Ascending aorta (tissue), 2 donors: Measurements from ENCODE around the gene RHBDF2. TPM values are rescaled to one million over a fixed set of nuclear protein-coding genes. Genes with fewer than 3 reads are reported as not detected.

Experiments
- DNase-seq, 2 donors: peaks; one replicate each; pipeline ENCODE4 v3.0.0-alpha.2; 2019; ENCODE audit warnings: low spot score in 2 of 2
- H3K27ac ChIP-seq, 2 donors: fragments of 200-600 bp; sonication (generic); one replicate each; pipeline ENCODE4 v1.5.1; 2016 to 2017; ENCODE audit warnings: mild to moderate bottlenecking in 1 of 2
- H3K27me3 ChIP-seq: fragments of 200-600 bp; sonication (generic); one replicate; pipeline ENCODE4 v1.5.1; 2017
- H3K36me3 ChIP-seq, 2 donors: fragments of 200-600 bp; sonication (generic); one replicate each; pipeline ENCODE4 v1.5.1; 2016
- H3K4me1 ChIP-seq, 2 donors: fragments of 200-600 bp; sonication (generic); one replicate each; pipeline ENCODE4 v1.5.1; 2016 to 2017; ENCODE audit warnings: mild to moderate bottlenecking in 1 of 2
- H3K4me3 ChIP-seq, 2 donors: fragments of 200-600 bp; sonication (generic); one replicate each; pipeline ENCODE4 v1.5.1; 2016 to 2017; ENCODE audit warnings: mild to moderate bottlenecking in 1 of 2
- H3K9me3 ChIP-seq, 2 donors: fragments of 200-600 bp; sonication (generic); one replicate each; pipeline ENCODE4 v1.5.1; 2016
- CTCF ChIP-seq, 3 experiments: fragments of 200-600 bp in 2 of 3; fragments of 450-650 bp in 1 of 3; sonication (generic) in 2 of 3; IDR thresholded peaks; one replicate each; pipeline ENCODE4 v1.5.1; 2016 to 2019; ENCODE audit warnings: antibody characterized with exemption in 3 of 3, mild to moderate bottlenecking in 1 of 3, moderate library complexity in 1 of 3
- intact Hi-C: fragments of 100-400 bp; cut with DNase I; formaldehyde crosslinking; loops from one replicate; pipeline ENCODE4 v1.15.1; 2023
- total RNA-seq: library from RNA; depleted of rRNA; stranded (reverse); fragments of >200 nt; gene quantifications from one replicate; pipeline ENCODE4 v1.1.0, GENCODE V29; 2016

Gene RHBDF2
- total RNA-seq, 1 donor from 2014 or later = 12.7 TPM

- TF ChIP-seq CTCF (IDR thresholded peaks at IDR 0.05) = no peak
- no peak overlapping the region for H3K27ac ChIP-seq
Measured at GRCh38 chr17:76543482-76543825, 42.2 kb upstream of the RHBDF2 start.

GRCh38 chr17:76542984-76543383 is 41.8 kb upstream of the RHBDF2 start:
- Histone ChIP-seq H3K9me3 (no peaks in the 10 kb centered on the region), H3K27ac (no peak overlapping the region), H3K27me3 (peaks cover 11% of the 10 kb centered on the region), H3K4me3 (no peak overlapping the region), H3K4me1 (peaks cover 7 to 9% of the 10 kb centered on the region in 2 donors), H3K36me3 (no peaks in the 10 kb centered on the region)
- no peak for TF ChIP-seq CTCF (IDR thresholded peaks at IDR 0.05)
- no peak for DNase-seq
- intact Hi-C loops = no loop called here

More at GRCh38 chr17:76543482-76543825, 42.2 kb upstream of the RHBDF2 start:
- Histone ChIP-seq H3K9me3 (no peaks in the 10 kb centered on the region), H3K4me1 (peaks cover 4 to 7% of the 10 kb centered on the region in 2 donors), H3K36me3 (no peaks in the 10 kb centered on the region), H3K27me3 (peaks cover 6% of the 10 kb centered on the region), H3K4me3 (no peak overlapping the region)
- intact Hi-C loops = no loop called here
- no peak for DNase-seq

GRCh38 chr17:76542566-76542971 is 41.3 kb upstream of the RHBDF2 start:
- no peaks in the 10 kb centered on the region for H3K36me3 ChIP-seq
- no peak for DNase-seq
- H3K27me3 ChIP-seq = peaks cover 12% of the 10 kb centered on the region
- H3K27ac ChIP-seq = no peak overlapping the region
- H3K4me3 ChIP-seq = no peak overlapping the region
- H3K9me3 ChIP-seq = no peaks in the 10 kb centered on the region
- intact Hi-C loops = no loop called here
- H3K4me1 ChIP-seq = peaks cover 9 to 11% of the 10 kb centered on the region in 2 donors
- TF ChIP-seq CTCF (IDR thresholded peaks at IDR 0.05) = no peak

- TF ChIP-seq CTCF (IDR thresholded peaks at IDR 0.05) = no peak
Measured at GRCh38 chr17:76541739-76542454, 40.7 kb upstream of the RHBDF2 start.

GRCh38 chr17:76540381-76541300 is 39.4 kb upstream of the RHBDF2 start:
- Histone ChIP-seq H3K4me1 (peaks cover 14% of the 10 kb centered on the region in 2 donors), H3K36me3 (no peaks in the 10 kb centered on the region), H3K27ac (no peak overlapping the region), H3K4me3 (peak overlapping the region; percentile 49 to 59), H3K27me3 (peaks cover 12% of the 10 kb centered on the region), H3K9me3 (no peaks in the 10 kb centered on the region)
- DNase-seq = peak; percentile 86 to 95
- peak in 1 of 3 experiments; percentile 10 for TF ChIP-seq CTCF (IDR thresholded peaks at IDR 0.05)
- intact Hi-C loops = loop anchor here (1.0 to 2.0 kb wide), 2 partner anchors 11 to 16 kb away; no protein-coding TSS in a partner anchor

More at GRCh38 chr17:76541739-76542454, 40.7 kb upstream of the RHBDF2 start:
- Histone ChIP-seq H3K9me3 (no peaks in the 10 kb centered on the region), H3K4me1 (peaks cover 13 to 14% of the 10 kb centered on the region in 2 donors), H3K36me3 (no peaks in the 10 kb centered on the region), H3K4me3 (no peak overlapping the region), H3K27ac (no peak overlapping the region), H3K27me3 (peaks cover 12% of the 10 kb centered on the region)
- DNase-seq = no peak
- intact Hi-C loops = loop anchor here (2.0 kb wide), 1 partner anchor 15 kb away; no protein-coding TSS in a partner anchor
